Measurements from ENCODE around the gene TSGA10IP.

DNA sequence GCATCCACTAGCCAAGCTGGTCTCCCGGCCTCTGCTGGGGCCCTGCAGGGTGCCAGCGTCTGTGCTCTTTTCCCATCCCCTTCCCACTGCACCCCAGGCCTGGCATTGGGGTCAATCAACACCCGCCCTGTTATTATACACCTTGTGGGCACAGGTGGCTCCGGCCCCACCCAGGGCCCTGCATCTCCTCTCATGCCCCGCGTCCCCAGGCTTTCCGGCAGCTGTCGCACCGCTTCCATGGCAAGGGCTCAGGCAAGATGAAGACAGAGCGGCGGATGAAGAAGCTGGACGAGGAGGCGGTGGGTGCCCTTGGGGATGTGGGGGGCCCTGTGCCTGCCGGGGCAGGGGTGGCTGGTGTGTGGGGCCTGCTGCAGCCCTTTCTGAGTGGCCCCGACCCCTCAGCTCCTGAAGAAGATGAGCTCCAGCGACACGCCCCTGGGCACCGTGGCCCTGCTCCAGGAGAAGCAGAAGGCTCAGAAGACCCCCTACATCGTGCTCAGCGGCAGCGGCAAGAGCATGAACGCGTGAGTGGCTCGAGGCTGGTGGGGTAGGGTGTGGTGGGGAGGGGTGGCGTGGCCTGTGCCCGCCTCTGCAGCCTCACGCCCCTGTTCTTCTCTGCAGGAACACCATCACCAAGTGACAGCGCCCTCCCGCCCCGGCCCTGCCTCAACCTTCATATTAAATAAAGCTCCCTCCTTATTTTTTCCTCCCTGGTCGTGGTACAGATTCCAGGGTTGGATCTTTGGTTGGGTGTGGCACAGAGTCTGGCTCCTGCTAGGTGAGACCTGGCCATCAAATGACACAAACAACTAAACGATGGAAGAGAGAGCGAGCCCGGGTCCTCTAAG, 33.3 kb downstream of the TSGA10IP start:
- TF ChIP-seq POLR2A (IDR thresholded peaks at IDR 0.05; ENCODE audit: extremely low read depth, insufficient read length), result no peak
- TF ChIP-seq, protein P1, sequence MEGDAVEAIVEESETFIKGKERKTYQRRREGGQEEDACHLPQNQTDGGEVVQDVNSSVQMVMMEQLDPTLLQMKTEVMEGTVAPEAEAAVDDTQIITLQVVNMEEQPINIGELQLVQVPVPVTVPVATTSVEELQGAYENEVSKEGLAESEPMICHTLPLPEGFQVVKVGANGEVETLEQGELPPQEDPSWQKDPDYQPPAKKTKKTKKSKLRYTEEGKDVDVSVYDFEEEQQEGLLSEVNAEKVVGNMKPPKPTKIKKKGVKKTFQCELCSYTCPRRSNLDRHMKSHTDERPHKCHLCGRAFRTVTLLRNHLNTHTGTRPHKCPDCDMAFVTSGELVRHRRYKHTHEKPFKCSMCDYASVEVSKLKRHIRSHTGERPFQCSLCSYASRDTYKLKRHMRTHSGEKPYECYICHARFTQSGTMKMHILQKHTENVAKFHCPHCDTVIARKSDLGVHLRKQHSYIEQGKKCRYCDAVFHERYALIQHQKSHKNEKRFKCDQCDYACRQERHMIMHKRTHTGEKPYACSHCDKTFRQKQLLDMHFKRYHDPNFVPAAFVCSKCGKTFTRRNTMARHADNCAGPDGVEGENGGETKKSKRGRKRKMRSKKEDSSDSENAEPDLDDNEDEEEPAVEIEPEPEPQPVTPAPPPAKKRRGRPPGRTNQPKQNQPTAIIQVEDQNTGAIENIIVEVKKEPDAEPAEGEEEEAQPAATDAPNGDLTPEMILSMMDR (IDR thresholded peaks at IDR 0.05; ENCODE audit: low read depth, low read length), result no peak
- no peak for TF ChIP-seq MYC (IDR thresholded peaks at IDR 0.05; ENCODE audit: low read depth, low read length)
- TF ChIP-seq, protein P2, sequence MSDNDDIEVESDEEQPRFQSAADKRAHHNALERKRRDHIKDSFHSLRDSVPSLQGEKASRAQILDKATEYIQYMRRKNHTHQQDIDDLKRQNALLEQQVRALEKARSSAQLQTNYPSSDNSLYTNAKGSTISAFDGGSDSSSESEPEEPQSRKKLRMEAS (IDR thresholded peaks at IDR 0.05; ENCODE audit: low read depth, low read length), result no peak

All from NB4 (cell line).